Neural progenitor cell (in vitro differentiated cells): Measurements from ENCODE around the gene SPTSSA.

ENCODE experiments used
- EZH2 ChIP-seq: fragments of 200-600 bp; sonication (generic); IDR thresholded peaks from 2 replicates; pipeline ENCODE4 v1.6.1; 2017; ENCODE audit warnings: antibody characterized with exemption, mild to moderate bottlenecking, moderate library complexity
- EZH2phosphoT487 ChIP-seq: fragments of 200-600 bp; sonication (generic); IDR thresholded peaks from 2 replicates; pipeline ENCODE4 v1.6.1; 2017; ENCODE audit warnings: antibody characterized with exemption
- TF ChIP-seq, protein P1 (sequence below): fragments of 200-600 bp; sonication (generic); IDR thresholded peaks from 2 replicates; pipeline ENCODE4 v1.5.1; 2017; ENCODE audit warnings: antibody characterized with exemption, mild to moderate bottlenecking

DNA sequence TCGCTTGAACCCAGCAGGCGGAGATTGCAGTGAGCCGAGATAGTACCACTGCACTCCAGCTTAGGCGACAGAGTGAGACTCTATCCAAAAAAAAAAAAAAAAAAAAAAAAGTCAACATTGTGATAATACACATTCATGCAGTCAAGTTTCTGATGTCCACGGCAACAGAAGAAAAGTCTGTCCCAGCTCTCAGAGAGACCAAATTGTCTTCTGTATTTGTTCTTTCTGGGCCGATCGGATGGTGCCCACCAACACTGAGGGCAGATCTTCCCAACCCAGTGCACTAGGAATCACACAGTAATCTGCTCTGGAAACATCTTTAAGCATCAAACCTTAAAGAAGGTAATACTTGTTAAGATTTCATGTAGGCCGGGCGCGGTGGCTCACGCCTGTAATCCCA, 45.8 kb upstream of the SPTSSA start:
- TF ChIP-seq, protein P1, sequence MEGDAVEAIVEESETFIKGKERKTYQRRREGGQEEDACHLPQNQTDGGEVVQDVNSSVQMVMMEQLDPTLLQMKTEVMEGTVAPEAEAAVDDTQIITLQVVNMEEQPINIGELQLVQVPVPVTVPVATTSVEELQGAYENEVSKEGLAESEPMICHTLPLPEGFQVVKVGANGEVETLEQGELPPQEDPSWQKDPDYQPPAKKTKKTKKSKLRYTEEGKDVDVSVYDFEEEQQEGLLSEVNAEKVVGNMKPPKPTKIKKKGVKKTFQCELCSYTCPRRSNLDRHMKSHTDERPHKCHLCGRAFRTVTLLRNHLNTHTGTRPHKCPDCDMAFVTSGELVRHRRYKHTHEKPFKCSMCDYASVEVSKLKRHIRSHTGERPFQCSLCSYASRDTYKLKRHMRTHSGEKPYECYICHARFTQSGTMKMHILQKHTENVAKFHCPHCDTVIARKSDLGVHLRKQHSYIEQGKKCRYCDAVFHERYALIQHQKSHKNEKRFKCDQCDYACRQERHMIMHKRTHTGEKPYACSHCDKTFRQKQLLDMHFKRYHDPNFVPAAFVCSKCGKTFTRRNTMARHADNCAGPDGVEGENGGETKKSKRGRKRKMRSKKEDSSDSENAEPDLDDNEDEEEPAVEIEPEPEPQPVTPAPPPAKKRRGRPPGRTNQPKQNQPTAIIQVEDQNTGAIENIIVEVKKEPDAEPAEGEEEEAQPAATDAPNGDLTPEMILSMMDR, result no peak
- TF ChIP-seq EZH2, result no peak
- TF ChIP-seq EZH2phosphoT487, result no peak
